LNCaP clone FGC (cell line): ENCODE data around the gene PLAAT1.

ENCODE experiments used
- DNase-seq: peaks from one replicate; pipeline ENCODE4 v3.0.0-alpha.2; 2011; ENCODE audit warnings: low read depth
- H3K4me3 ChIP-seq: 2 replicates; pipeline ENCODE4 v1.5.1; 2011; ENCODE audit warnings: mild to moderate bottlenecking, low read depth, low read length, control low read depth
- TF ChIP-seq, protein P1 (sequence below): IDR thresholded peaks from 2 replicates; pipeline ENCODE4 v1.5.1; 2012; ENCODE audit warnings: mild to moderate bottlenecking; ENCODE audit not compliant: control insufficient read depth, insufficient read depth; ENCODE audit errors: extremely low read depth

PLAAT1 gene

GRCh38 chr3:193313061-193313958 lies 72.3 kb downstream of the PLAAT1 start:
- TF ChIP-seq, protein P1, sequence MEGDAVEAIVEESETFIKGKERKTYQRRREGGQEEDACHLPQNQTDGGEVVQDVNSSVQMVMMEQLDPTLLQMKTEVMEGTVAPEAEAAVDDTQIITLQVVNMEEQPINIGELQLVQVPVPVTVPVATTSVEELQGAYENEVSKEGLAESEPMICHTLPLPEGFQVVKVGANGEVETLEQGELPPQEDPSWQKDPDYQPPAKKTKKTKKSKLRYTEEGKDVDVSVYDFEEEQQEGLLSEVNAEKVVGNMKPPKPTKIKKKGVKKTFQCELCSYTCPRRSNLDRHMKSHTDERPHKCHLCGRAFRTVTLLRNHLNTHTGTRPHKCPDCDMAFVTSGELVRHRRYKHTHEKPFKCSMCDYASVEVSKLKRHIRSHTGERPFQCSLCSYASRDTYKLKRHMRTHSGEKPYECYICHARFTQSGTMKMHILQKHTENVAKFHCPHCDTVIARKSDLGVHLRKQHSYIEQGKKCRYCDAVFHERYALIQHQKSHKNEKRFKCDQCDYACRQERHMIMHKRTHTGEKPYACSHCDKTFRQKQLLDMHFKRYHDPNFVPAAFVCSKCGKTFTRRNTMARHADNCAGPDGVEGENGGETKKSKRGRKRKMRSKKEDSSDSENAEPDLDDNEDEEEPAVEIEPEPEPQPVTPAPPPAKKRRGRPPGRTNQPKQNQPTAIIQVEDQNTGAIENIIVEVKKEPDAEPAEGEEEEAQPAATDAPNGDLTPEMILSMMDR: no peak
- H3K4me3 ChIP-seq: no peak overlapping the region
- DNase-seq: no peak

GRCh38 chr3:193314161-193314560 lies 73.1 kb downstream of the PLAAT1 start:
- DNase-seq: no peak
- H3K4me3 ChIP-seq: no peak overlapping the region
- TF ChIP-seq, protein P1: 0 out of 2 replicates have a peak, but pooled peaks have one; percentile 9

DNA sequence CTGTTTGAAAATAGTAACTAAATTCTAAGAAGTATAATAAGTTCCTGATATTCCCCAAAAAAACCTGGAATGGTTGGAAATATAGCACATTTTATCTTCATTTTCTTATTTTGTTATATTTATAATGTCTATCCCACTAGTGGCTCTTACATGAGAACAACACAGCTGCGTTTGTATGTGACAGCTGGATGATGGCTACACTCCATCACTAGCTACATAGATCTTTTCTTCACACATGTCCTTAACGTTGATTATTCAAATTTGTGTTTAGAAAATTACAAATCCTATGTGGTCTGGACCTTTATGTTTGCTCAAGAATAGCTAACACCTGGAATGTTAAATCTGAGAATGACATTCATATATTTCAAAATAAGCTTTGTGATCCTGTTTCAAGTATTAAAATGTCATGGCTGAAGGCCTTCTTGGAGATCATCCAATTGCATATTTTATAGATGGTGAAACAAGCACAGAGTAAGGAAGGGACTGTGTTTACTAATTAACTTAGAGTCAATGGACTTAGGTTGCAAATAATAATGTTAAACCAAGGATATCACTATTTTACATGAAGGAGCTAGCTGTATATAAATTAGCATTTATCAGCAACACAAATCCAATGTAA lies 76.8 kb downstream of the PLAAT1 start:
- no peak overlapping the region for H3K4me3 ChIP-seq
- TF ChIP-seq, protein P1: no peak
- DNase-seq: peak; percentile 13
